Measurements from ENCODE around the gene GPATCH1. TPM values are rescaled to one million over a fixed set of nuclear protein-coding genes. Genes with fewer than 3 reads are reported as not detected.
A peak's percentile ranks its signal among the peaks of the same experiment; 100 is the strongest.
"Not testable (repeated sequence)": the region's sequence is repeated elsewhere in the genome, so short reads cannot be mapped to it uniquely, and the experiment has no call there.

The GPATCH1 gene
- 12.2 and 12.6 TPM in 2 replicates for total RNA-seq (ENCODE audit: low replicate concordance)
- long read RNA-seq, transcript GPATCH1-201 (20 exons, 3,492 nt), result major isoform, 22 of 87 reads
- long read RNA-seq, partial matches to known transcripts, result 55 of 87 reads
- long read RNA-seq, other reads (novel, unspliced or antisense), result 10 of 87 reads

DNA sequence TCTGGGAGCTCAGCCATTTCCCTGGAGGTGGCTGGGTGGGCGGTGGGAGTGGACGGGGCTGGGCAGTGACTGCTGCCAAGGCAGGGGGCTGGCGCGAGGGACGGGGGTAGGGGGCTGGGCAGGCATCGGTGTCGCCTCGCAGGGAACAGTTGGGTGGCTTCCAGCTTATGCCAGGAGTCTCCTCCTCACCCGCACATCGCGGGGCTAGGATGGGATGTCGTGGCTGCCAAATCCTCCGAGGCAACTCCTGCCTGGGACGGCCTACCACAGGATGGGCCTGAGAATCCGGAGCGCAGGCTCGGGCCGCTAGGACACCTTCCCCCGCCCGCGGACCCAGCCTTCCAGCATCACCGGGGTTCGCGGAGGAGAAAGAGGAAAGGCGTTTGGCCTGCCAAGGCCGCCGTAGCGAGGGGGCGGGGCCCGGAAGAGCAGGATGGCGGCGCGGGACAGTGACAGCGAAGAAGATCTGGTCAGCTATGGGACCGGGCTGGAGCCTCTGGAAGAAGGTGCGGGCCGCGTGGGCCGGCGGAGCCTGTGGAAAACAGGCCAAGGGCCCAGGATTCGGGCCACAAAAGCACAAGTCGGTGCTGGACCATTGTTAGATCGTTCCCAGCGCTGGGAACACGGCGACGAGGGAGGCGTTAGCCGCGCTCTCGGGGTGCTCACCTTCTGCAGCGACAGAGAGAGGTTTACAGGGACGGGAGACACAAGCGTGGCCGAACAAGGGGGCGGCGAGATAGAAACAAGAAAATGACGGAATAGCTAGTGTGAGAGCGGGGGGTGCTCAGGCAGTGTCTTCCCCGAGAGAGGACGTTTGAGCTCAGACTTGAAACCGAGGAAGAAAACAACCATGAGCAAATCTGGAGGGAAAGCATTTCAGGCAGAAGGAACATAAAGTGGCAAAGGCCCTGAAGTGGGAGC is at the start of gene GPATCH1:
GPATCH1 (plus strand) TSS at position 421 of the 921 bp plus-strand sequence; CDS start at position 434, 13 bp downstream.
- H3K36me3 Mint-ChIP-seq, result no peaks in the 10 kb centered on the region
- H3K27me3 Mint-ChIP-seq, result no peaks in the 10 kb centered on the region
- TF ChIP-seq, protein P1, sequence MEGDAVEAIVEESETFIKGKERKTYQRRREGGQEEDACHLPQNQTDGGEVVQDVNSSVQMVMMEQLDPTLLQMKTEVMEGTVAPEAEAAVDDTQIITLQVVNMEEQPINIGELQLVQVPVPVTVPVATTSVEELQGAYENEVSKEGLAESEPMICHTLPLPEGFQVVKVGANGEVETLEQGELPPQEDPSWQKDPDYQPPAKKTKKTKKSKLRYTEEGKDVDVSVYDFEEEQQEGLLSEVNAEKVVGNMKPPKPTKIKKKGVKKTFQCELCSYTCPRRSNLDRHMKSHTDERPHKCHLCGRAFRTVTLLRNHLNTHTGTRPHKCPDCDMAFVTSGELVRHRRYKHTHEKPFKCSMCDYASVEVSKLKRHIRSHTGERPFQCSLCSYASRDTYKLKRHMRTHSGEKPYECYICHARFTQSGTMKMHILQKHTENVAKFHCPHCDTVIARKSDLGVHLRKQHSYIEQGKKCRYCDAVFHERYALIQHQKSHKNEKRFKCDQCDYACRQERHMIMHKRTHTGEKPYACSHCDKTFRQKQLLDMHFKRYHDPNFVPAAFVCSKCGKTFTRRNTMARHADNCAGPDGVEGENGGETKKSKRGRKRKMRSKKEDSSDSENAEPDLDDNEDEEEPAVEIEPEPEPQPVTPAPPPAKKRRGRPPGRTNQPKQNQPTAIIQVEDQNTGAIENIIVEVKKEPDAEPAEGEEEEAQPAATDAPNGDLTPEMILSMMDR (conservative IDR thresholded peaks at IDR 0.05), result no peak
- no peaks in the 10 kb centered on the region for H3K9me3 Mint-ChIP-seq
- H3K4me3 Mint-ChIP-seq, result peak within 1 kb of the TSS; percentile 95
- H3K4me1 Mint-ChIP-seq (ENCODE audit: unreplicated experiment), result peaks cover 26% of the 10 kb centered on the region
- DNase-seq (ENCODE audit: extremely low spot score, unreplicated experiment), result peak; percentile 92
- H3K27ac Mint-ChIP-seq, result peak within 1 kb of the TSS; percentile 93

DNA sequence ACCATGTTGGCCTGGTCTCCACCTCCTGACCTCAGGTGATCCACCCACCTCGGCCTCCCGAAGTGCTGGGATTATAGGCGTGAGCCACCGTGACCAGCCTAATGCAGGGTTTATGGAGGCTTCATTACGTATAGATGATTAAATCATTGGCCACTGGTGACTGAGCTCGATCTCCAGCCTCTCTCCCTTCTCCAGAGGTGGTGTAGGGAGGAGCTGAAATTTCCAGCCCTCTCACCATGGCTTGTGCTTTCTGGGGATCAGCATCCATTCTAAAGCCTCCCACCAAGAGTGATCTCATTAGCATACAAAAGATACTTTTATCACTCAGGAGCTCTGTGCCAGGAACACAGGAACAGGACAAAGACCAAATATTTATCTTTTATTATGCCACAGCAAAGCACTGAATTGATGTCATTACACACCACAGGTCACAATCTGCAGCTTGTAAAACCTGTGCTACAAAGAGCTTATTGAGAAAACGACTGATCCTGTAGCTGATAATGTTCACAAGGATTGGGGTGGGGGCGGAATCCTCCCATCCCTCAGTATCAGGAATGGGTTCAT is 48.7 kb upstream of the GPATCH1 start:
- Mint-ChIP-seq H3K27ac (peak overlapping the region; percentile 85), H3K36me3 (peaks cover 8% of the 10 kb centered on the region), H3K4me3 (no peak overlapping the region), H3K27me3 (no peaks in the 10 kb centered on the region), H3K9me3 (peaks cover 3% of the 10 kb centered on the region), H3K4me1 (ENCODE audit: unreplicated experiment) (peaks cover 2% of the 10 kb centered on the region)
- no peak for DNase-seq (ENCODE audit: extremely low spot score, unreplicated experiment)
- TF ChIP-seq, protein P1 (conservative IDR thresholded peaks at IDR 0.05), result no peak

DNA sequence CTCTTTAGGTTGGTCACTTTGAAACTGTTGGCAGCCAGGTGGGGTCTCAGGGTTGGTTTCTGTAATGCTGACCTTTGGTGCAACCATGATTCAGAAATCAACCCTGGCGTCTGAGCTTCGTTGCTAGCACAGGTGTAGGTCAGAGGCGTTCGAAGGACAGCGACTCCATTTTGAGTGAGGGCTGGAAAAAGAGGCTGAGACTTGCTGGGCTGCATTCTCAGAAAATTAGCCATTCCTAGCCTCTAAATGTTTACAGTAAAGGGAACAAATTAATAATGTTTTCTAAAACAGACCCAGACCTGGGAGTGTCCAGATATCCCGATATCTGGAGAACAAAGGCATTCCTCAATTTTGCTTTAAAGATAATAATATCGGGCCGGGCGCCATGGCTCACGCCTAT is 45.5 kb upstream of the GPATCH1 start:
- no peak for DNase-seq (ENCODE audit: extremely low spot score, unreplicated experiment)
- no peak overlapping the region for H3K4me3 Mint-ChIP-seq
- TF ChIP-seq, protein P1 (conservative IDR thresholded peaks at IDR 0.05), result no peak
- no peaks in the 10 kb centered on the region for H3K27me3 Mint-ChIP-seq
- H3K36me3 Mint-ChIP-seq, result peaks cover 12% of the 10 kb centered on the region
- peak overlapping the region; percentile 82 for H3K27ac Mint-ChIP-seq
- H3K9me3 Mint-ChIP-seq, result no peaks in the 10 kb centered on the region
- peaks cover 11% of the 10 kb centered on the region for H3K4me1 Mint-ChIP-seq (ENCODE audit: unreplicated experiment)

GRCh38 chr19:33036370-33037167 is 44.4 kb upstream of the GPATCH1 start:
- peaks cover 17% of the 10 kb centered on the region for H3K36me3 Mint-ChIP-seq
- H3K27ac Mint-ChIP-seq, result peak overlapping the region; percentile 62
- H3K9me3 Mint-ChIP-seq; H3K27me3 Mint-ChIP-seq; H3K4me3 Mint-ChIP-seq; DNase-seq (ENCODE audit: extremely low spot score, unreplicated experiment): not testable (repeated sequence)
- H3K4me1 Mint-ChIP-seq (ENCODE audit: unreplicated experiment), result peaks cover 18% of the 10 kb centered on the region

DNA sequence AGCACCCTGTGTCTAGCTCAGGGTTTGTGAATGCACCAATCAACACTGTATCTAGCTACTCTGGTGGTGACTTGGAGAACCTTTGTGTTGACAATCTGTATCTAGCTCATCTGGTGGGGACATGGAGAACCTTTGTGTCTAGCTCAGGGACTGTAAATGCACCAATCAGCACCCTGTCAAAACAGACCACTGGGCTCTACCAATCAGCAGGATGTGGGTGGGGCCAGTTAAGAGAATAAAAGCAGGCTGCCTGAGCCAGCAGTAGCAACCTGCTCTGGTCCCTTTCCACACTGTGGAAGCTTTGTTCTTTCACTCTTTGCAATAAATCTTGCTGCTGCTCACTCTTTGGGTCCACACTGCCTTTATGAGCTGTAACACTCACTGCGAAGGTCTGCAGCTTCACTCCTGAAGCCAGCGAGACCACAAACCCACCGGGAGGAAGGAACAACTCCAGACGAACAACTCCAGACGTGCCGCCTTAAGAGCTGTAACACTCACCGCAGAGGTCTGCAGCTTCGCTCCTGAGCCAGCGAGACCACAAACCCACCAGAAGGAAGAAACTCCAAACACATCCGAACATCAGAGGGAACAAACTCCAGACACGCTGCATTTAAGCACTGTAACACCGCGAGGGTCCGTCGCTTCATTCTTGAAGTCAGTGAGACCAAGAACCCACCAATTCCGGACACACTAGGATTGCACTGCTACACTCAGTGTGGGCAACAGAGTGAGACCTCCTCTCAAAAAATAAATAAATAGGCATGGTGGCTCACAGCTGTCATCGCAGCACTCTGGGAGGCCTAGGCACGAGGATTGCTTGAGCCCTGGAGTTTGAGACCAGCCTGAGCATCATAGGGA is 43.6 kb upstream of the GPATCH1 start:
- Mint-ChIP-seq H3K4me3 (peak overlapping the region; percentile 43), H3K27ac (peak overlapping the region; percentile 62), H3K36me3 (peaks cover 17% of the 10 kb centered on the region), H3K4me1 (ENCODE audit: unreplicated experiment) (peaks cover 21% of the 10 kb centered on the region)
- not testable (repeated sequence) for H3K27me3 Mint-ChIP-seq; H3K9me3 Mint-ChIP-seq; DNase-seq (ENCODE audit: extremely low spot score, unreplicated experiment)

Data from type B pancreatic cell (in vitro differentiated cells).